Type B pancreatic cell (in vitro differentiated cells): Measurements from ENCODE around the gene TAF3. TPM values are rescaled to one million over a fixed set of nuclear protein-coding genes. Genes with fewer than 3 reads are reported as not detected.
"Not testable (repeated sequence)": the region's sequence is repeated elsewhere in the genome, so short reads cannot be mapped to it uniquely, and the experiment has no call there.

Experiments
- DNase-seq: peaks from one replicate; pipeline ENCODE4 v3.0.0; 2021; ENCODE audit warnings: mixed read lengths; ENCODE audit not compliant: unreplicated experiment; ENCODE audit errors: extremely low spot score
- H3K27ac Mint-ChIP-seq: 2 replicates; pipeline ENCODE4 v1.8.0; 2021; ENCODE audit warnings: mild to moderate bottlenecking, mixed read lengths
- H3K27me3 Mint-ChIP-seq: 2 replicates; pipeline ENCODE4 v1.8.0; 2021; ENCODE audit warnings: mixed read lengths
- H3K36me3 Mint-ChIP-seq: 2 replicates; pipeline ENCODE4 v1.8.0; 2021; ENCODE audit warnings: mixed read lengths
- H3K4me1 Mint-ChIP-seq: one replicate; pipeline ENCODE4 v1.8.0; 2021; ENCODE audit warnings: mixed read lengths; ENCODE audit not compliant: unreplicated experiment
- H3K4me3 Mint-ChIP-seq: 2 replicates; pipeline ENCODE4 v1.8.0; 2021; ENCODE audit warnings: mild to moderate bottlenecking, mixed read lengths
- H3K9me3 Mint-ChIP-seq: 2 replicates; pipeline ENCODE4 v1.8.0; 2021; ENCODE audit warnings: mixed read lengths
- CTCF ChIP-seq: fragments of 200-600 bp; sonication (generic); conservative IDR thresholded peaks from 2 replicates; pipeline ENCODE4 v1.5.0; 2021; ENCODE audit warnings: antibody characterized with exemption, mild to moderate bottlenecking
- total RNA-seq: library from RNA; stranded (reverse); gene quantifications from 2 replicates; pipeline ENCODE4 v1.2.1, GENCODE V29; 2021; ENCODE audit warnings: low replicate concordance

Gene TAF3
- total RNA-seq, 1 donor from 2014 or later, result 9.9 TPM

GRCh38 chr10:7804741-7805140 lies 13.6 kb upstream of the TAF3 start:
- Mint-ChIP-seq H3K27ac (no peak overlapping the region), H3K27me3 (no peaks in the 10 kb centered on the region), H3K4me1 (no peaks in the 10 kb centered on the region), H3K4me3 (no peak overlapping the region), H3K36me3 (peaks cover 31% of the 10 kb centered on the region), H3K9me3 (no peaks in the 10 kb centered on the region)
- TF ChIP-seq CTCF, result no peak
- DNase-seq, result no peak

DNA sequence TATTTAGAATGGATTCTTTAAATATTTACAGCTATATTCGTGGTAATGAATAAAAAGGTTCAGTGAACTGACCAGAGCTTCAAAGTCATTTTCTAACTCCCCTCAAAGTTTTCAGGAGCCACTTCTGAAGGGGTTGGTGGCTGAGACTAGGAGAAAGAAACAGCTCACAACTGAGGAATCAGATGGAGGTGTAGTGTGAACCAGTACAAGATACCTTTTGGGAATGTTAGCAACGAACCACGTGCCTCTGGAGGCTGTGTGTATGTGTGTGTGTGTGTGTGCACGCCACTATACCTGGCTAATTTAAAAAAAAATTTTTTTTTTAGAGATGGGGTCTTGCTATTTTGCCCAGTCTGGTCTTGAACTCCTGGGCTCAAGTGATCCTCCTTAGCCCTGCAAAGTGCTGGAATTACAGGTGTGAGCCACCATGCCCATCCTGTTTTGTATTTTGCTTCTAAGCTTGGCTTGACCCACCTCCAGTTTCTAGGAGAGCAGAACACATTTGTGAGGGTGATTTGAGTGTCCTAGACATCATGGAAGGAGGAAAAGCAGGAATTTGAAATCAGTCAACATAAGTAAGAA lies 9.5 kb upstream of the TAF3 start:
- Mint-ChIP-seq H3K4me1 (no peaks in the 10 kb centered on the region), H3K27ac (no peak overlapping the region), H3K27me3 (peaks cover 3% of the 10 kb centered on the region), H3K4me3 (no peak overlapping the region), H3K36me3 (peaks cover 15% of the 10 kb centered on the region), H3K9me3 (no peaks in the 10 kb centered on the region)
- no peak for TF ChIP-seq CTCF
- no peak for DNase-seq

- Mint-ChIP-seq H3K36me3 (peaks cover 5% of the 10 kb centered on the region), H3K27me3 (peaks cover 3% of the 10 kb centered on the region), H3K4me3 (no peak overlapping the region), H3K4me1 (no peaks in the 10 kb centered on the region), H3K9me3 (no peaks in the 10 kb centered on the region), H3K27ac (no peak overlapping the region)
- no peak for TF ChIP-seq CTCF
- no peak for DNase-seq
Observed at GRCh38 chr10:7810443-7810842, 7.9 kb upstream of the TAF3 start.

- no peak for DNase-seq
- Mint-ChIP-seq H3K9me3 (no peaks in the 10 kb centered on the region), H3K4me3 (no peak overlapping the region), H3K27me3 (peaks cover 3% of the 10 kb centered on the region), H3K36me3 (peaks cover 5% of the 10 kb centered on the region), H3K27ac (no peak overlapping the region), H3K4me1 (no peaks in the 10 kb centered on the region)
- TF ChIP-seq CTCF, result no peak
Observed at GRCh38 chr10:7811000-7811399, 7.3 kb upstream of the TAF3 start.

DNA sequence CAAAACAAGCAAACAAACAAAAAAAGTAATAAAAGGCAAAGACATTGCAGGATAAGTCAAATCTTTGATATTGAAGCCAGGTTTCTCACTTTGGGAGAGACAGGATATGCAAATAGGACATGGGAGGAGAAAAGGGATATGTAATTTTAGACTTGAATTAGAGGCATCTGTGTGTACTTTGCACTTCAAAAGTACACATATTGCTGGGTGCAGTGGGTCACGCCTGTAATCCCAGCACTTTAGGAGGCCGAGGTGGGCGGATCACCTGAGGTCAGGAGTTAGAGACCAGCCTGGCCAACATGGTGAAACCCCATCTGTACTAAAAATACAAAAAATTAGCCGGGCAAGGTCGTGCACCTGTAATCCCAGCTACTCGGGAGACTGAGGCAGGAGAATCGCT lies 6.6 kb upstream of the TAF3 start:
- not testable (repeated sequence) for H3K4me1 Mint-ChIP-seq, H3K27me3 Mint-ChIP-seq, H3K4me3 Mint-ChIP-seq, H3K36me3 Mint-ChIP-seq, DNase-seq, H3K27ac Mint-ChIP-seq, H3K9me3 Mint-ChIP-seq

- Mint-ChIP-seq H3K4me3 (no peak overlapping the region), H3K27me3 (peaks cover 10% of the 10 kb centered on the region), H3K27ac (no peak overlapping the region), H3K36me3 (no peaks in the 10 kb centered on the region), H3K4me1 (no peaks in the 10 kb centered on the region), H3K9me3 (no peaks in the 10 kb centered on the region)
- no peak for DNase-seq
- no peak for TF ChIP-seq CTCF
Observed at GRCh38 chr10:7813481-7813880, 4.8 kb upstream of the TAF3 start.
